Adrenal gland (tissue), 12 donors: Measurements from ENCODE around the gene NLGN3. TPM values are rescaled to one million over a fixed set of nuclear protein-coding genes. Genes with fewer than 3 reads are reported as not detected.

Experiments used
- DNase-seq, 7 donors: peaks; one replicate each; pipeline ENCODE4 v3.0.0-alpha.2; 2019 to 2020
- H3K27ac ChIP-seq, 5 donors: fragments of 200-600 bp; sonication (generic) in 4 of 5; 1 replicate in 3 of 5; 2 replicates in 2 of 5; pipeline versions ENCODE4 v1.5.1 to v1.8.0; 2016 to 2020; ENCODE audit warnings: mild to moderate bottlenecking in 1 of 5
- H3K27me3 ChIP-seq: fragments of 200-600 bp; 2 replicates; pipeline ENCODE4 v1.8.0; 2021
- H3K36me3 ChIP-seq, 2 donors: fragments of 200-600 bp; replicated peaks in 1 of 2; 1 replicate in 1 of 2; 2 replicates in 1 of 2; pipeline versions ENCODE4 v1.5.1 to v1.8.0; 2018 to 2022
- H3K4me1 ChIP-seq, 2 donors: fragments of 200-600 bp; replicated peaks in 1 of 2; 1 replicate in 1 of 2; 2 replicates in 1 of 2; pipeline versions ENCODE4 v1.5.1 to v1.8.0; 2018 to 2021
- H3K4me3 ChIP-seq, 4 donors: fragments of 200-600 bp; sonication (generic) in 3 of 4; one replicate each; pipeline ENCODE4 v1.5.1; 2016 to 2018
- H3K9me3 ChIP-seq, 3 donors: fragments of 200-600 bp; sonication (generic) in 1 of 3; replicated peaks in 1 of 3; 1 replicate in 2 of 3; 2 replicates in 1 of 3; pipeline versions ENCODE4 v1.5.1 to v1.8.0; 2016 to 2021
- CTCF ChIP-seq, 6 experiments: fragments of 450-650 bp in 4 of 6; fragments of 200-600 bp in 2 of 6; sonication (generic) in 1 of 6; IDR thresholded peaks; 1 replicate in 5 of 6; 2 replicates in 1 of 6; pipeline versions ENCODE4 v1.5.1 to v1.8.0; 2016 to 2021; ENCODE audit warnings: antibody characterized with exemption in 6 of 6, mild to moderate bottlenecking in 2 of 6, moderate library complexity in 1 of 6
- POLR2A ChIP-seq, 2 donors: fragments of 450-650 bp; IDR thresholded peaks; one replicate each; pipeline ENCODE4 v1.6.1; 2017; ENCODE audit warnings: antibody characterized with exemption in 2 of 2, mild to moderate bottlenecking in 2 of 2, moderate library complexity in 1 of 2
- WGBS, 4 donors: extraction: QIAGEN DNeasy Blood & Tissue Kit in 2 of 4; methylation state at CpG; one replicate each; pipeline versions ENCODE4 v1.1.5 to v1.1.7; 2013 to 2017; 5-methylcytosine and 5-hydroxymethylcytosine counted together
- intact Hi-C, 2 donors: fragments of 100-400 bp; cut with DNase I; formaldehyde crosslinking; loops; one replicate each; pipeline versions ENCODE4 v1.14.1 to v1.15.0; 2022 to 2023
- polyA plus RNA-seq, 3 donors: library from polyadenylated mRNA; stranded (reverse); fragments of 200-250 nt in 2 of 3; fragments of 350-450 nt in 1 of 3; fragmentation: Illumina TruSeq in 1 of 3; extraction: RNeasy Lipid Tissue Mini Kit (QIAGEN cat#74804) in 1 of 3; gene quantifications; one replicate each; pipeline ENCODE4 v1.2.3, GENCODE V29; 2013 to 2014
- total RNA-seq, 9 donors: library from RNA; depleted of rRNA in 4 of 9; stranded (reverse); fragments of >200 nt in 4 of 9; fragments of 120-200 nt in 1 of 9; fragmentation: NEBNext Ultra II Directional in 1 of 9; extraction: Animal tissue kit (Norgen Biotek cat#: 25700) in 1 of 9; gene quantifications; one replicate each; pipeline versions ENCODE4 v1.1.0 to v1.2.4, GENCODE V29; 2013 to 2023
- donor health status: healthy with polysubstance abuse.
- donor health status: Bipolar disorder and iron deficiency.
- donor health status: DM: yes; HTN: yes; CAD: no.
- donor health status: DM: no; HTN: no; CAD: no.
- donor health status: DM: no; HTN: no; CAD: no.
- donor health status: DM: yes; HTN: yes; CAD: no.

Gene NLGN3
- total and polyA plus RNA-seq, 12 donors, result 8.9 to 51.6 (median 17.2) TPM

GRCh38 chrX:71106427-71106826 is 38.2 kb upstream of the NLGN3 start, which contains the start of gene CXorf65:
Gene CXorf65, minus strand, starts transcription at chrX:71106740. Its CDS starts 184 bp downstream, at chrX:71106556.
- no peak for DNase-seq
- intact Hi-C loops, result no loop called here
- Histone ChIP-seq H3K27ac (no peak within 1 kb of the TSS), H3K9me3 (no peaks in the 10 kb centered on the region), H3K27me3 (no peaks in the 10 kb centered on the region), H3K36me3 (no peaks in the 10 kb centered on the region), H3K4me1 (peaks cover 0 to 8% of the 10 kb centered on the region in 2 donors), H3K4me3 (no peak within 1 kb of the TSS)
- WGBS, 4 donors, result 63 to 90% (median 79%) methylated on average over 1 of the region's 1 CpG
- TF ChIP-seq POLR2A (IDR thresholded peaks at IDR 0.05) (no peak), CTCF (IDR thresholded peaks at IDR 0.05) (no peak)

- TF ChIP-seq CTCF (IDR thresholded peaks at IDR 0.05) (no peak), POLR2A (IDR thresholded peaks at IDR 0.05) (no peak)
- Histone ChIP-seq H3K4me3 (no peak overlapping the region), H3K36me3 (no peaks in the 10 kb centered on the region), H3K27ac (no peak overlapping the region), H3K27me3 (no peaks in the 10 kb centered on the region), H3K9me3 (no peaks in the 10 kb centered on the region), H3K4me1 (peaks cover 0 to 8% of the 10 kb centered on the region in 2 donors)
- 62 to 81% (median 74%) methylated on average over 4 of the region's 4 CpGs for WGBS, 4 donors
- no peak for DNase-seq
- intact Hi-C loops, result no loop called here
Observed at GRCh38 chrX:71107245-71107644, 37.4 kb upstream of the NLGN3 start.

DNA sequence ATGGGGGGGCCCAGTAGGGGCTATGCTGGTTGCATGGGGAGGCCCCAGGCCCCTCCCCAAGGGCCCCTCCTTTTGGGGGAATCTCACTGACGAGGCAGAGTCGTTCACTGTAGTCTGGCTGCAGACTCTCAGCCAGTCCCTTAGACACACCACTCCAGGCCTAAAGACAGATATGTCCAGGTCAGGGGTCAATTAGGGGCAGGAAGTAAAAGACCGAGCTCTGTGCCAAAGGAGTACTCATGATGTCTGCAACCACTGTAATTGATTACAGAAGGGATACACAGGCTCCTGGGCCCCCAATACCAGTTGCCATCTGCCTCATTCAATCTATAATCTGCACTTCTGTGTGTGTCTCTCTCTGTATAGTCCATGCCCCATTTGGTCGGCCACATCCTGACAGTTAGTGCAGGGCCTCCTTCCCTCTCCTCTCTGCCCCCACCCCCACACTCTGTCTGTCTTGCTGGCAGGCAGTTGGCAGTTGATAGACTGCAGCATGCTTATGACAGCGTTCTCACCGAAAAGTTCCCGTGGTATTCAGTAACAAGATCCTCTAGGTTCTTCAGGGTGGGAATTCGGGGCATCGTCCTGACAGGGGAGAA is 36.8 kb upstream of the NLGN3 start:
- intact Hi-C loops, result no loop called here
- no peak overlapping the region for H3K4me3 ChIP-seq
- no peak for DNase-seq
- no peaks in the 10 kb centered on the region for H3K27me3 ChIP-seq
- H3K36me3 ChIP-seq, result no peaks in the 10 kb centered on the region
- 61 to 68% (median 61%) methylated on average over 4 to 9 of the region's 9 CpGs for WGBS, 4 donors
- TF ChIP-seq CTCF (IDR thresholded peaks at IDR 0.05) (no peak), POLR2A (IDR thresholded peaks at IDR 0.05) (no peak)
- no peaks in the 10 kb centered on the region for H3K9me3 ChIP-seq
- H3K27ac ChIP-seq, result no peak overlapping the region
- H3K4me1 ChIP-seq, result peaks cover 0 to 8% of the 10 kb centered on the region in 2 donors

DNA sequence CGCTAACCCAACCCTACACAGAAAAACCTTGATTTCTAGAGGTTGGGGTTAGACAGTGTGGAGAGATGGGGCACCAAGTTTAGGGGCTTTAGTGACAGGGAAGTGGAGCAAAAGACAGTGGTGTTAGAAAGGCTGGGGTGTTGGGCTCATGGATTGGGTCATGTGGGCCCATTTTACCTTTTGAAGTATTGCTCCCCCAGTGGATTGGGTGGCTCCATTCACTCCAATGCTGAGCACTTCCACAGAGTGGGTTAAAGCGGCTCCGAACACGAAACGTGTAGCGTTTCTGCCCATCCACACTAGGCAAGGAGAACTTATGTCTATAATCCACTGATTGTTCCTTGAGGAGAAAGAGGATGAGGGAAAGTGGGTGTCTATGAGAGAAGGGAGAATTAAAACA is 35.6 kb upstream of the NLGN3 start:
- H3K4me1 ChIP-seq, result peaks cover 0 to under 1% of the 10 kb centered on the region in 2 donors
- intact Hi-C loops, result no loop called here
- no peak overlapping the region for H3K4me3 ChIP-seq
- H3K27me3 ChIP-seq, result no peaks in the 10 kb centered on the region
- no peak for DNase-seq
- WGBS, 4 donors, result 80 to 92% (median 87%) methylated on average over 6 of the region's 6 CpGs
- TF ChIP-seq CTCF (IDR thresholded peaks at IDR 0.05), result no peak
- H3K36me3 ChIP-seq, result no peaks in the 10 kb centered on the region
- no peak overlapping the region for H3K27ac ChIP-seq
- H3K9me3 ChIP-seq, result no peaks in the 10 kb centered on the region
